ENCODE measurements around the gene SPTLC3.

The SPTLC3 gene

GRCh38 chr20:13017235-13017634, 8.5 kb downstream of the SPTLC3 start:
- H3K4me3 ChIP-seq (ENCODE audit: control insufficient read depth, low read depth, low read length) = no peak overlapping the region
- TF ChIP-seq CTCF (conservative IDR thresholded peaks at IDR 0.05; ENCODE audit: control insufficient read depth, insufficient read depth, low read depth, low read length) = no peak
- peak; percentile 74 for DNase-seq (ENCODE audit: low read depth)

- peak; percentile 41 for DNase-seq (ENCODE audit: low read depth)
- TF ChIP-seq CTCF (conservative IDR thresholded peaks at IDR 0.05; ENCODE audit: control insufficient read depth, insufficient read depth, low read depth, low read length) = no peak
- no peak overlapping the region for H3K4me3 ChIP-seq (ENCODE audit: control insufficient read depth, low read depth, low read length)
These were observed 9.2 kb downstream of the SPTLC3 start for GRCh38 chr20:13017883-13018535.

GRCh38 chr20:13021205-13021970, 12.6 kb downstream of the SPTLC3 start:
- no peak for TF ChIP-seq CTCF (conservative IDR thresholded peaks at IDR 0.05; ENCODE audit: control insufficient read depth, insufficient read depth, low read depth, low read length)
- H3K4me3 ChIP-seq (ENCODE audit: control insufficient read depth, low read depth, low read length) = no peak overlapping the region
- DNase-seq (ENCODE audit: low read depth) = no peak

GRCh38 chr20:13022401-13023155, 13.8 kb downstream of the SPTLC3 start:
- peak; percentile 91 for DNase-seq (ENCODE audit: low read depth)
- H3K4me3 ChIP-seq (ENCODE audit: control insufficient read depth, low read depth, low read length) = no peak overlapping the region
- no peak for TF ChIP-seq CTCF (conservative IDR thresholded peaks at IDR 0.05; ENCODE audit: control insufficient read depth, insufficient read depth, low read depth, low read length)

- no peak for TF ChIP-seq CTCF (conservative IDR thresholded peaks at IDR 0.05; ENCODE audit: control insufficient read depth, insufficient read depth, low read depth, low read length)
- no peak overlapping the region for H3K4me3 ChIP-seq (ENCODE audit: control insufficient read depth, low read depth, low read length)
- DNase-seq (ENCODE audit: low read depth) = peak; percentile 64
These were observed 15.8 kb downstream of the SPTLC3 start for GRCh38 chr20:13024596-13024995.

- no peak for DNase-seq (ENCODE audit: low read depth)
- no peak for TF ChIP-seq CTCF (conservative IDR thresholded peaks at IDR 0.05; ENCODE audit: control insufficient read depth, insufficient read depth, low read depth, low read length)
- H3K4me3 ChIP-seq (ENCODE audit: control insufficient read depth, low read depth, low read length) = no peak overlapping the region
These were observed 16.4 kb downstream of the SPTLC3 start for GRCh38 chr20:13025181-13025580.

Data from fibroblast of mammary gland (primary cell).